SK-N-SH treated with all-trans-retinoic acid at 6 μM for 48 hours (cell line): ENCODE measurements around the gene CACTIN.

ENCODE experiments used
- PATZ1 ChIP-seq: fragments of 250-450 bp; sonication (Bioruptor Pico); IDR thresholded peaks from 2 replicates; pipeline ENCODE4 v1.8.0; 2020; ENCODE audit warnings: mild to moderate bottlenecking, moderate library complexity, borderline replicate concordance
- RARB ChIP-seq: fragments of 250-450 bp; sonication (Bioruptor Pico); IDR thresholded peaks from 2 replicates; pipeline ENCODE4 v1.8.0; 2021; ENCODE audit warnings: mild to moderate bottlenecking, moderate library complexity
- ZFP30 ChIP-seq: fragments of 450-650 bp; formaldehyde crosslinking; IDR thresholded peaks from 2 replicates; pipeline ENCODE4 v1.5.0; 2022; ENCODE audit warnings: mild to moderate bottlenecking, moderate library complexity

- TF ChIP-seq RARB (CRISPR knock-in tag), result no peak
- TF ChIP-seq PATZ1 (CRISPR knock-in tag), result no peak
- TF ChIP-seq ZFP30 (CRISPR knock-in tag), result no peak
Observed at GRCh38 chr19:3608750-3609322, 17.8 kb downstream of the CACTIN start.
